Astrocyte (in vitro differentiated cells and primary cell): ENCODE data around the gene TNIK. TPM values are rescaled to one million over a fixed set of nuclear protein-coding genes. Genes with fewer than 3 reads are reported as not detected.
A peak's percentile ranks its signal among the peaks of the same experiment; 100 is the strongest.

Experiments
- DNase-seq: peaks from one replicate; pipeline ENCODE4 v3.0.0-alpha.2; 2010; ENCODE audit warnings: low read depth
- FAIRE-seq: peaks from 2 replicates; lab custom pipeline; 2011; peaks lifted over from hg19 to GRCh38; lab: Jason Lieb, UNC
- H2AFZ ChIP-seq: 2 replicates; pipeline ENCODE4 v1.6.0; 2012; ENCODE audit warnings: low read depth, low read length, inconsistent platforms
- H3K27ac ChIP-seq: 2 replicates; pipeline ENCODE4 v1.5.1; 2011; ENCODE audit warnings: low read depth, low read length, inconsistent platforms
- H3K27me3 ChIP-seq: 2 replicates; pipeline ENCODE4 v1.6.0; 2011; ENCODE audit warnings: low read length, inconsistent platforms; ENCODE audit not compliant: insufficient read depth
- H3K36me3 ChIP-seq: 2 replicates; pipeline ENCODE4 v1.5.1; 2011; ENCODE audit warnings: low read length, inconsistent platforms; ENCODE audit not compliant: insufficient read depth
- H3K4me1 ChIP-seq: 2 replicates; pipeline ENCODE4 v1.5.1; 2011; ENCODE audit warnings: low read length, inconsistent platforms; ENCODE audit not compliant: insufficient read depth
- H3K4me2 ChIP-seq: 2 replicates; pipeline ENCODE4 v1.6.0; 2012; ENCODE audit warnings: low read length, inconsistent platforms
- H3K4me3 ChIP-seq: 2 replicates; pipeline ENCODE4 v1.5.1; 2011; ENCODE audit warnings: low read depth, mild to moderate bottlenecking, low read length, inconsistent platforms; ENCODE audit not compliant: insufficient read depth
- H3K79me2 ChIP-seq: 2 replicates; pipeline ENCODE4 v1.6.0; 2012; ENCODE audit warnings: mild to moderate bottlenecking, low read length, inconsistent platforms; ENCODE audit not compliant: insufficient read depth
- H3K9ac ChIP-seq: 2 replicates; pipeline ENCODE4 v1.6.0; 2012; ENCODE audit warnings: mild to moderate bottlenecking, low read length, inconsistent platforms
- H3K9me3 ChIP-seq: 2 replicates; pipeline ENCODE4 v1.5.1; 2012; ENCODE audit warnings: low read depth, mild to moderate bottlenecking, low read length, inconsistent platforms; ENCODE audit not compliant: insufficient read depth
- H4K20me1 ChIP-seq: 2 replicates; pipeline ENCODE4 v1.6.0; 2012; ENCODE audit warnings: low read length, inconsistent platforms; ENCODE audit not compliant: insufficient read depth
- H3K27ac Mint-ChIP-seq: one replicate; pipeline ENCODE4 v1.8.0; 2021; ENCODE audit warnings: mild to moderate bottlenecking, mixed read lengths; ENCODE audit not compliant: unreplicated experiment
- H3K27me3 Mint-ChIP-seq: one replicate; pipeline ENCODE4 v1.8.0; 2021; ENCODE audit warnings: low read depth, mixed read lengths; ENCODE audit not compliant: unreplicated experiment
- H3K36me3 Mint-ChIP-seq: one replicate; pipeline ENCODE4 v1.8.0; 2021; ENCODE audit warnings: low read depth, mixed read lengths; ENCODE audit not compliant: unreplicated experiment
- H3K4me1 Mint-ChIP-seq: one replicate; pipeline ENCODE4 v1.8.0; 2021; ENCODE audit warnings: low read depth, mixed read lengths; ENCODE audit not compliant: unreplicated experiment
- H3K4me3 Mint-ChIP-seq: one replicate; pipeline ENCODE4 v1.8.0; 2021; ENCODE audit warnings: mild to moderate bottlenecking, moderate library complexity, mixed read lengths; ENCODE audit not compliant: unreplicated experiment
- H3K9me3 Mint-ChIP-seq: one replicate; pipeline ENCODE4 v1.8.0; 2021; ENCODE audit warnings: mild to moderate bottlenecking, mixed read lengths; ENCODE audit not compliant: unreplicated experiment
- EZH2 ChIP-seq: IDR thresholded peaks from 2 replicates; pipeline ENCODE4 v1.6.1; 2012; ENCODE audit warnings: mild to moderate bottlenecking, low read length, inconsistent platforms; ENCODE audit not compliant: insufficient read depth
- total RNA-seq: library from RNA; stranded (reverse); gene quantifications from 2 replicates; pipeline ENCODE4 v1.2.1, GENCODE V29; 2021
- TF ChIP-seq, protein P1 (sequence below): IDR thresholded peaks from 2 replicates; pipeline ENCODE4 v1.5.1; 2011; ENCODE audit warnings: low read depth, mild to moderate bottlenecking, inconsistent platforms, low read length, moderate library complexity; ENCODE audit not compliant: insufficient read depth

The TNIK gene
- total RNA-seq, 1 donor from 2014 or later = 70.0 TPM

DNA sequence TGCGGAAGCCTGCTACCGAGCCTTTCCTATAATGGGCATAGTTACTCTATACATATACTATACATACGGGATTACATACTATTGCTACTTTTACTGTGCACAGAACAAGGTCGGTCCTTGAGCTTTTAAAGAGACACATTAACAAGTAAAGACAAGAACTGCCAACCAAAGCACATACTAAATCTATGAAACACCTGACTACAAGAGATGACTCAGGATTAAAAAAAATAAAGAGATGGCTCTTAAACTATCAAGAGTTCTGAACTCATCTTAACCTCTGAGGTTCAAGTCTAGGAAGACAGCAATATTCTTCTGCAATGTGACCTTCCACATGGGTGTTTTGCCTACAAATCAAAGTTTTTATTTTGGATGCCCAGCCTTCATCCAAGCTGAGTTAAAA lies 106.8 kb downstream of the TNIK start:
- TF ChIP-seq EZH2 = no peak
- TF ChIP-seq, protein P1, sequence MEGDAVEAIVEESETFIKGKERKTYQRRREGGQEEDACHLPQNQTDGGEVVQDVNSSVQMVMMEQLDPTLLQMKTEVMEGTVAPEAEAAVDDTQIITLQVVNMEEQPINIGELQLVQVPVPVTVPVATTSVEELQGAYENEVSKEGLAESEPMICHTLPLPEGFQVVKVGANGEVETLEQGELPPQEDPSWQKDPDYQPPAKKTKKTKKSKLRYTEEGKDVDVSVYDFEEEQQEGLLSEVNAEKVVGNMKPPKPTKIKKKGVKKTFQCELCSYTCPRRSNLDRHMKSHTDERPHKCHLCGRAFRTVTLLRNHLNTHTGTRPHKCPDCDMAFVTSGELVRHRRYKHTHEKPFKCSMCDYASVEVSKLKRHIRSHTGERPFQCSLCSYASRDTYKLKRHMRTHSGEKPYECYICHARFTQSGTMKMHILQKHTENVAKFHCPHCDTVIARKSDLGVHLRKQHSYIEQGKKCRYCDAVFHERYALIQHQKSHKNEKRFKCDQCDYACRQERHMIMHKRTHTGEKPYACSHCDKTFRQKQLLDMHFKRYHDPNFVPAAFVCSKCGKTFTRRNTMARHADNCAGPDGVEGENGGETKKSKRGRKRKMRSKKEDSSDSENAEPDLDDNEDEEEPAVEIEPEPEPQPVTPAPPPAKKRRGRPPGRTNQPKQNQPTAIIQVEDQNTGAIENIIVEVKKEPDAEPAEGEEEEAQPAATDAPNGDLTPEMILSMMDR = no peak
- Histone ChIP-seq H3K9me3 (no peaks in the 10 kb centered on the region), H3K4me2 (peak overlapping the region; percentile 6), H3K9ac (no peak overlapping the region), H2AFZ (no peak overlapping the region), H3K27me3 (peaks cover 3% of the 10 kb centered on the region), H4K20me1 (peaks cover 8% of the 10 kb centered on the region), H3K79me2 (no peaks in the 10 kb centered on the region), H3K36me3 (no peaks in the 10 kb centered on the region), H3K4me3 (no peak overlapping the region), H3K27ac (no peak overlapping the region), H3K4me1 (peaks cover 28% of the 10 kb centered on the region)
- Mint-ChIP-seq H3K4me3 (no peak overlapping the region), H3K27ac (no peak overlapping the region), H3K9me3 (no peaks in the 10 kb centered on the region), H3K36me3 (peaks cover 5% of the 10 kb centered on the region), H3K4me1 (peaks cover 61% of the 10 kb centered on the region), H3K27me3 (no peaks in the 10 kb centered on the region)
- DNase-seq (peak; percentile 25), FAIRE-seq (no peak)

DNA sequence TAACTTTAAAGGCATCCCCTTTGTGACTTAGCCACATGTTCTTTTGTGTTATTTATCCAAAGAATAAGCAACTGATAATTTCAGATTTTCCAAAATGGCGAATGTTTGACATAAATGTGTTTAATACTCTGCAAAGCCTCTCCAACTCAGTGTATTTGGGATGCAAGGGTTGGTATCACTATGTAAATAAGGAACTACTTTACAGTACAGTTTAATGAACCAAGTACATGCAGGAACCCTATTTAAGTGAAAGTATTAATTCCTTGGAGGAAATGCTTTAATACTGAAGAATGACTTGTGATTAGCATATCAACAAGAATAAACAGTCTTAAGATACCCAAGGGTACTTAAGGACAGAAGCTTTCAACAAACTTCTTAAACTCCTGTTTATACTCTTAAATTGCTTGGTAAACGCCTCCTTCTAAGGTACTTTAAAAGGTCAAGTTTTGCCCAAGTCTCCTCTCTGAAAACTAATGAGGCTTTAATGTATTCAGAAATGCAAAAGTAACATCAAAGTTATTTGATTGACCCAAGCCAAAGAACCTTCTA lies 107.7 kb downstream of the TNIK start:
- Mint-ChIP-seq H3K4me1 (peaks cover 68% of the 10 kb centered on the region), H3K27ac (no peak overlapping the region), H3K27me3 (no peaks in the 10 kb centered on the region), H3K36me3 (peaks cover 2% of the 10 kb centered on the region), H3K9me3 (no peaks in the 10 kb centered on the region), H3K4me3 (no peak overlapping the region)
- Histone ChIP-seq H3K9ac (no peak overlapping the region), H3K79me2 (no peaks in the 10 kb centered on the region), H4K20me1 (peaks cover 12% of the 10 kb centered on the region), H3K4me3 (no peak overlapping the region), H3K27me3 (peaks cover 3% of the 10 kb centered on the region), H3K4me1 (peaks cover 35% of the 10 kb centered on the region), H3K9me3 (no peaks in the 10 kb centered on the region), H3K27ac (no peak overlapping the region), H2AFZ (no peak overlapping the region), H3K36me3 (no peaks in the 10 kb centered on the region), H3K4me2 (no peak overlapping the region)
- DNase-seq (no peak), FAIRE-seq (no peak)
- TF ChIP-seq EZH2 = no peak
- TF ChIP-seq, protein P1 = no peak

DNA sequence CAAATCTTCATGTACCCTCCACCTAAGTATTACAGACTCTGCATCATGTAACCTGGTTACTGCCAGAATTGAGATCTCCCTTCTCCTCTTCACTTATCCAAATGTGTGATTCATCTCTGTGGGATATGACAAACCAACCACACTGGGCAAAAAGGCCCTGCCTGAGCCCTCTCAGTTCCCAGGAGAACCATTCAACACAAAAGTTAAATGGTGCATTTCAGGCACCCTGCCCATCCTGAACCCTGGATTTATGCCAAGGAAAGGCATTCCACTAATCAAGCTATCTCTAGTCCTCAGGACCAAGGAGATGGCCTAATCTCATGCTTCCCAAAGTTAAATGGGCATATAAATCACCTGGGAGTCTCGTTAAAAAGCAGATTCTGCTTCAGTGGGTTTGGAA lies 108.5 kb downstream of the TNIK start:
- peak overlapping the region; percentile 75 for H3K27ac Mint-ChIP-seq
- FAIRE-seq = peak; percentile 99
- peaks cover 2% of the 10 kb centered on the region for H3K36me3 Mint-ChIP-seq

More for the DNA sequence above, 108.5 kb downstream of the TNIK start:
- Mint-ChIP-seq H3K4me1 (peaks cover 75% of the 10 kb centered on the region), H3K4me3 (no peak overlapping the region), H3K27me3 (no peaks in the 10 kb centered on the region), H3K9me3 (no peaks in the 10 kb centered on the region)
- H3K4me1 ChIP-seq = peaks cover 39% of the 10 kb centered on the region
- H3K79me2 ChIP-seq = no peaks in the 10 kb centered on the region
- no peak overlapping the region for H3K4me3 ChIP-seq
- no peaks in the 10 kb centered on the region for H3K36me3 ChIP-seq
- H3K9ac ChIP-seq = no peak overlapping the region
- TF ChIP-seq, protein P1 = no peak
- TF ChIP-seq EZH2 = no peak
- H3K27me3 ChIP-seq = peaks cover 3% of the 10 kb centered on the region
- peak; percentile 97 for DNase-seq
- no peaks in the 10 kb centered on the region for H3K9me3 ChIP-seq
- no peak overlapping the region for H2AFZ ChIP-seq
- peaks cover 12% of the 10 kb centered on the region for H4K20me1 ChIP-seq
- peak overlapping the region; percentile 44 for H3K4me2 ChIP-seq
- H3K27ac ChIP-seq = no peak overlapping the region
